HepG2 (cell line): ENCODE data around the gene SERTM2.

ENCODE experiments used
- EHMT2 ChIP-seq: fragments of 200-600 bp; sonication (generic); IDR thresholded peaks from 2 replicates; pipeline ENCODE4 v1.7.0; 2017; ENCODE audit warnings: antibody characterized with exemption, low read depth, low read length, borderline replicate concordance
- ELF4 ChIP-seq: sonication (generic); formaldehyde crosslinking; IDR thresholded peaks from 2 replicates; pipeline ENCODE4 v1.5.0; 2020; ENCODE audit warnings: missing genetic modification reagents, mild to moderate bottlenecking, moderate library complexity, borderline replicate concordance
- RBFOX2 ChIP-seq: fragments of 200-400 bp; formaldehyde crosslinking; IDR thresholded peaks from 2 replicates; pipeline ENCODE4 v1.6.1; 2017; ENCODE audit warnings: low read depth, mild to moderate bottlenecking, low read length
- ZHX2 ChIP-seq, 2 experiments: sonication (generic) in 1 of 2; formaldehyde crosslinking in 1 of 2; IDR thresholded peaks; 2 replicates each; pipeline versions ENCODE4 v1.6.1 to v1.9.0; 2014 to 2022; ENCODE audit warnings: antibody characterized with exemption in 1 of 2, borderline replicate concordance in 1 of 2, inconsistent platforms in 1 of 2, low read depth in 1 of 2, missing genetic modification reagents in 1 of 2
- ZKSCAN1 ChIP-seq: fragments of 150-350 bp; IDR thresholded peaks from 2 replicates; pipeline ENCODE4 v1.6.1; 2014; ENCODE audit warnings: low read length
- ZNF282 ChIP-seq: fragments of 450-650 bp; IDR thresholded peaks from 2 replicates; pipeline ENCODE4 v1.6.1; 2018; ENCODE audit not compliant: partially characterized antibody
- ZNF792 ChIP-seq: IDR thresholded peaks from 2 replicates; pipeline ENCODE4 v1.6.1; 2016
- TF ChIP-seq, protein P1 (sequence below): sonication (generic); formaldehyde crosslinking; IDR thresholded peaks from 2 replicates; pipeline ENCODE4 v1.5.0; 2020; ENCODE audit warnings: mild to moderate bottlenecking, missing genetic modification reagents, moderate library complexity

GRCh38 chrX:111521169-111521568, 9.7 kb downstream of the SERTM2 start:
- TF ChIP-seq ELF4 (no peak), ZHX2 (IDR thresholded peaks at IDR 0.05; ENCODE audit: low read depth) (no peak), ZHX2 (CRISPR knock-in tag; IDR thresholded peaks at IDR 0.05; ENCODE audit: borderline replicate concordance) (no peak), RBFOX2 (no peak), EHMT2 (no peak), ZKSCAN1 (no peak), ZNF792 (no peak), ZNF282 (no peak)
- TF ChIP-seq, protein P1, sequence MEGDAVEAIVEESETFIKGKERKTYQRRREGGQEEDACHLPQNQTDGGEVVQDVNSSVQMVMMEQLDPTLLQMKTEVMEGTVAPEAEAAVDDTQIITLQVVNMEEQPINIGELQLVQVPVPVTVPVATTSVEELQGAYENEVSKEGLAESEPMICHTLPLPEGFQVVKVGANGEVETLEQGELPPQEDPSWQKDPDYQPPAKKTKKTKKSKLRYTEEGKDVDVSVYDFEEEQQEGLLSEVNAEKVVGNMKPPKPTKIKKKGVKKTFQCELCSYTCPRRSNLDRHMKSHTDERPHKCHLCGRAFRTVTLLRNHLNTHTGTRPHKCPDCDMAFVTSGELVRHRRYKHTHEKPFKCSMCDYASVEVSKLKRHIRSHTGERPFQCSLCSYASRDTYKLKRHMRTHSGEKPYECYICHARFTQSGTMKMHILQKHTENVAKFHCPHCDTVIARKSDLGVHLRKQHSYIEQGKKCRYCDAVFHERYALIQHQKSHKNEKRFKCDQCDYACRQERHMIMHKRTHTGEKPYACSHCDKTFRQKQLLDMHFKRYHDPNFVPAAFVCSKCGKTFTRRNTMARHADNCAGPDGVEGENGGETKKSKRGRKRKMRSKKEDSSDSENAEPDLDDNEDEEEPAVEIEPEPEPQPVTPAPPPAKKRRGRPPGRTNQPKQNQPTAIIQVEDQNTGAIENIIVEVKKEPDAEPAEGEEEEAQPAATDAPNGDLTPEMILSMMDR (CRISPR knock-in tag), result no peak
